ENCODE results near the gene MASP2. TPM values are rescaled to one million over a fixed set of nuclear protein-coding genes. Genes with fewer than 3 reads are reported as not detected.
"Not testable (repeated sequence)": the region's sequence is repeated elsewhere in the genome, so short reads cannot be mapped to it uniquely, and the experiment has no call there.

MASP2 gene
- total RNA-seq (not detected), polyA plus RNA-seq (under 1 TPM in 1 of 2 donors, not detected in 1; 0.07 TPM)

GRCh38 chr1:11046625-11047365 lies at the start of gene MASP2:
MASP2 (minus strand) TSS chr1:11047239; CDS start chr1:11047207, 32 bp downstream.
- no peak for DNase-seq
- no peaks in the 10 kb centered on the region for H3K36me3 ChIP-seq (ENCODE audit: insufficient read depth, low read length)
- H3K4me3 Mint-ChIP-seq = no peak within 1 kb of the TSS
- H3K4me1 ChIP-seq (ENCODE audit: insufficient read depth, low read length) = no peaks in the 10 kb centered on the region
- no peak within 1 kb of the TSS for H3K4me3 ChIP-seq (ENCODE audit: low read length in 2 of 2)
- H3K27me3 ChIP-seq (ENCODE audit: insufficient read depth, low read length) = no peaks in the 10 kb centered on the region
- H3K27me3 Mint-ChIP-seq = no peaks in the 10 kb centered on the region
- ChIA-PET CTCF (ENCODE audit: partially characterized antibody) (interaction anchor here (3.8 kb wide), 1 partner anchor 9 kb away, joined by 17 read pairs; no protein-coding TSS in a partner anchor), POLR2A (ENCODE audit: partially characterized antibody) (interaction anchor here (1.1 kb wide), 1 partner anchor 9 kb away, joined by 3 read pairs; no protein-coding TSS in a partner anchor)
- no peak within 1 kb of the TSS for H3K27ac Mint-ChIP-seq
- H3K36me3 Mint-ChIP-seq = no peaks in the 10 kb centered on the region
- intact Hi-C loops (cut with micrococcal nuclease) = no loop called here
- H3K27ac ChIP-seq (ENCODE audit: low read depth, low read length) = no peak within 1 kb of the TSS
- H3K4me1 Mint-ChIP-seq = peaks cover 0 to 4% (median under 1%) of the 10 kb centered on the region in 4 donors
- H3K9me3 ChIP-seq (ENCODE audit: control insufficient read depth in 1 of 2, low read length in 2 of 2) = no peaks in the 10 kb centered on the region
- H3K9me3 Mint-ChIP-seq = no peaks in the 10 kb centered on the region

- H3K4me3 ChIP-seq (ENCODE audit: low read length in 2 of 2); H3K4me1 Mint-ChIP-seq; H3K4me1 ChIP-seq (ENCODE audit: insufficient read depth, low read length); H3K9me3 ChIP-seq (ENCODE audit: control insufficient read depth in 1 of 2, low read length in 2 of 2); H3K27ac ChIP-seq (ENCODE audit: low read depth, low read length); CTCF ChIA-PET (ENCODE audit: partially characterized antibody); intact Hi-C loops (cut with micrococcal nuclease); DNase-seq; H3K9me3 Mint-ChIP-seq; H3K27me3 Mint-ChIP-seq; H3K4me3 Mint-ChIP-seq; POLR2A ChIA-PET (ENCODE audit: partially characterized antibody); H3K27ac Mint-ChIP-seq; H3K27me3 ChIP-seq (ENCODE audit: insufficient read depth, low read length): not testable (repeated sequence)
- H3K36me3 Mint-ChIP-seq = peaks cover 40 to 62% of the 10 kb centered on the region in 2 donors
- H3K36me3 ChIP-seq (ENCODE audit: insufficient read depth, low read length) = peaks cover 49% of the 10 kb centered on the region
These were observed 36.7 kb upstream of the MASP2 start for GRCh38 chr1:11083784-11084183.

GRCh38 chr1:11080931-11081330 lies 33.9 kb upstream of the MASP2 start:
- peak overlapping the region in 1 of 7 donors; percentile 7 for H3K27ac Mint-ChIP-seq
- no peaks in the 10 kb centered on the region for H3K9me3 Mint-ChIP-seq
- no peaks in the 10 kb centered on the region for H3K4me1 ChIP-seq (ENCODE audit: insufficient read depth, low read length)
- ChIA-PET CTCF (ENCODE audit: partially characterized antibody) (interaction anchor here (2.9 kb wide), 1 partner anchor 43 kb away, joined by 10 read pairs; no protein-coding TSS in a partner anchor), POLR2A (ENCODE audit: partially characterized antibody) (no interaction called here)
- H3K4me3 Mint-ChIP-seq = no peak overlapping the region
- intact Hi-C loops (cut with micrococcal nuclease) = no loop called here
- H3K4me1 Mint-ChIP-seq = peaks cover 0 to 2% (median 0%) of the 10 kb centered on the region in 4 donors
- peaks cover 37 to 62% of the 10 kb centered on the region in 2 donors for H3K36me3 Mint-ChIP-seq
- H3K27me3 Mint-ChIP-seq = no peaks in the 10 kb centered on the region
- no peak for DNase-seq
- no peak overlapping the region for H3K27ac ChIP-seq (ENCODE audit: low read depth, low read length)
- H3K36me3 ChIP-seq (ENCODE audit: insufficient read depth, low read length) = peaks cover 50% of the 10 kb centered on the region
- no peak overlapping the region for H3K4me3 ChIP-seq (ENCODE audit: low read length in 2 of 2)
- no peaks in the 10 kb centered on the region for H3K9me3 ChIP-seq (ENCODE audit: control insufficient read depth in 1 of 2, low read length in 2 of 2)
- no peaks in the 10 kb centered on the region for H3K27me3 ChIP-seq (ENCODE audit: insufficient read depth, low read length)

- H3K4me1 Mint-ChIP-seq = peaks cover 0 to 2% (median 0%) of the 10 kb centered on the region in 4 donors
- POLR2A ChIA-PET (ENCODE audit: partially characterized antibody) = no interaction called here
- CTCF ChIA-PET (ENCODE audit: partially characterized antibody) = interaction anchor here (1.0 kb wide), 1 partner anchor 41 kb away, joined by 3 read pairs; no protein-coding TSS in a partner anchor
- no peak overlapping the region for H3K4me3 Mint-ChIP-seq
- Histone ChIP-seq H3K36me3 (ENCODE audit: insufficient read depth, low read length) (peaks cover 68% of the 10 kb centered on the region), H3K27ac (ENCODE audit: low read depth, low read length) (no peak overlapping the region), H3K4me3 (ENCODE audit: low read length in 2 of 2) (no peak overlapping the region), H3K9me3 (ENCODE audit: control insufficient read depth in 1 of 2, low read length in 2 of 2) (no peaks in the 10 kb centered on the region), H3K27me3 (ENCODE audit: insufficient read depth, low read length) (no peaks in the 10 kb centered on the region), H3K4me1 (ENCODE audit: insufficient read depth, low read length) (no peaks in the 10 kb centered on the region)
- intact Hi-C loops (cut with micrococcal nuclease) = no loop called here
- H3K27me3 Mint-ChIP-seq = no peaks in the 10 kb centered on the region
- H3K27ac Mint-ChIP-seq = peak overlapping the region in 1 of 7 donors; percentile 49
- H3K9me3 Mint-ChIP-seq = no peaks in the 10 kb centered on the region
- peaks cover 46 to 66% of the 10 kb centered on the region in 2 donors for H3K36me3 Mint-ChIP-seq
- no peak for DNase-seq
These were observed 31.6 kb upstream of the MASP2 start for GRCh38 chr1:11078631-11079030.

- DNase-seq; H3K27me3 ChIP-seq (ENCODE audit: insufficient read depth, low read length); H3K4me1 ChIP-seq (ENCODE audit: insufficient read depth, low read length); H3K9me3 ChIP-seq (ENCODE audit: control insufficient read depth in 1 of 2, low read length in 2 of 2); H3K27ac Mint-ChIP-seq; H3K27ac ChIP-seq (ENCODE audit: low read depth, low read length); POLR2A ChIA-PET (ENCODE audit: partially characterized antibody); H3K4me3 Mint-ChIP-seq; H3K9me3 Mint-ChIP-seq; intact Hi-C loops (cut with micrococcal nuclease); H3K4me1 Mint-ChIP-seq; H3K27me3 Mint-ChIP-seq; H3K4me3 ChIP-seq (ENCODE audit: low read length in 2 of 2): not testable (repeated sequence)
- peaks cover 77% of the 10 kb centered on the region for H3K36me3 ChIP-seq (ENCODE audit: insufficient read depth, low read length)
- CTCF ChIA-PET (ENCODE audit: partially characterized antibody) = interaction anchor here (1.3 kb wide), 1 partner anchor 36 kb away, joined by 3 read pairs; no protein-coding TSS in a partner anchor
- peaks cover 49 to 72% of the 10 kb centered on the region in 2 donors for H3K36me3 Mint-ChIP-seq
These were observed 26.4 kb upstream of the MASP2 start for GRCh38 chr1:11073398-11073797.

GRCh38 chr1:11072216-11072917 lies 25.3 kb upstream of the MASP2 start:
- H3K36me3 Mint-ChIP-seq = peaks cover 52 to 75% of the 10 kb centered on the region in 2 donors
- intact Hi-C loops (cut with micrococcal nuclease) = no loop called here
- Histone ChIP-seq H3K4me1 (ENCODE audit: insufficient read depth, low read length) (no peaks in the 10 kb centered on the region), H3K36me3 (ENCODE audit: insufficient read depth, low read length) (peaks cover 80% of the 10 kb centered on the region), H3K27me3 (ENCODE audit: insufficient read depth, low read length) (no peaks in the 10 kb centered on the region), H3K4me3 (ENCODE audit: low read length in 2 of 2) (no peak overlapping the region), H3K27ac (ENCODE audit: low read depth, low read length) (no peak overlapping the region), H3K9me3 (ENCODE audit: control insufficient read depth in 1 of 2, low read length in 2 of 2) (no peaks in the 10 kb centered on the region)
- ChIA-PET CTCF (ENCODE audit: partially characterized antibody) (interaction anchor here (1.3 kb wide), 1 partner anchor 35 kb away, joined by 3 read pairs; no protein-coding TSS in a partner anchor), POLR2A (ENCODE audit: partially characterized antibody) (interaction anchor here (0.7 kb wide), 1 partner anchor 12 kb away, joined by 3 read pairs; no protein-coding TSS in a partner anchor)
- no peaks in the 10 kb centered on the region for H3K27me3 Mint-ChIP-seq
- H3K4me1 Mint-ChIP-seq = peaks cover 0 to 1% (median 0%) of the 10 kb centered on the region in 4 donors
- H3K9me3 Mint-ChIP-seq = no peaks in the 10 kb centered on the region
- no peak overlapping the region for H3K4me3 Mint-ChIP-seq
- no peak overlapping the region for H3K27ac Mint-ChIP-seq
- no peak for DNase-seq

All from CD4-positive, alpha-beta memory T cell (primary cell).